GM23248 (cell line): ENCODE results near the gene UMODL1. TPM values are rescaled to one million over a fixed set of nuclear protein-coding genes. Genes with fewer than 3 reads are reported as not detected.

ENCODE experiments used
- DNase-seq: peaks from one replicate; pipeline ENCODE4 v3.0.0-alpha.2; 2015
- H2AFZ ChIP-seq: fragments of 200-600 bp; sonication (generic); 2 replicates; pipeline ENCODE4 v1.6.1; 2016; ENCODE audit warnings: antibody characterized with exemption
- H3F3A ChIP-seq: fragments of 200-600 bp; sonication (generic); 2 replicates; pipeline ENCODE4 v1.6.1; 2016; ENCODE audit warnings: mild to moderate bottlenecking, antibody characterized with exemption, mixed run types; ENCODE audit not compliant: insufficient read depth
- H3K27ac ChIP-seq: fragments of 200-600 bp; sonication (generic); 2 replicates; pipeline ENCODE4 v1.5.1; 2016; ENCODE audit warnings: mild to moderate bottlenecking
- H3K27me3 ChIP-seq: fragments of 200-600 bp; sonication (generic); replicated peaks from 2 replicates; pipeline ENCODE4 v1.6.1; 2016; ENCODE audit warnings: mild to moderate bottlenecking; ENCODE audit not compliant: insufficient read depth
- H3K36me3 ChIP-seq: fragments of 200-600 bp; sonication (generic); 2 replicates; pipeline ENCODE4 v1.6.1; 2016; ENCODE audit warnings: low read depth, mild to moderate bottlenecking
- H3K4me1 ChIP-seq: fragments of 200-600 bp; sonication (generic); 2 replicates; pipeline ENCODE4 v1.6.1; 2016; ENCODE audit warnings: mild to moderate bottlenecking; ENCODE audit not compliant: insufficient read depth
- H3K4me2 ChIP-seq: fragments of 200-600 bp; sonication (generic); one replicate; pipeline ENCODE4 v1.6.1; 2016; ENCODE audit warnings: mild to moderate bottlenecking; ENCODE audit not compliant: unreplicated experiment
- H3K4me3 ChIP-seq: fragments of 200-600 bp; sonication (generic); 2 replicates; pipeline ENCODE4 v1.5.1; 2016; ENCODE audit warnings: mild to moderate bottlenecking
- H3K79me2 ChIP-seq: fragments of 200-600 bp; sonication (generic); 2 replicates; pipeline ENCODE4 v1.6.1; 2016; ENCODE audit warnings: mild to moderate bottlenecking; ENCODE audit not compliant: insufficient read depth
- H3K9ac ChIP-seq: fragments of 200-600 bp; sonication (generic); 2 replicates; pipeline ENCODE4 v1.6.1; 2016; ENCODE audit warnings: mild to moderate bottlenecking
- H3K9me2 ChIP-seq: fragments of 200-600 bp; sonication (generic); 2 replicates; pipeline ENCODE4 v1.6.1; 2016; ENCODE audit warnings: mixed run types, mild to moderate bottlenecking, moderate library complexity; ENCODE audit not compliant: insufficient read depth
- H3K9me3 ChIP-seq: fragments of 200-600 bp; sonication (generic); one replicate; pipeline ENCODE4 v1.6.1; 2017; ENCODE audit warnings: low read depth
- H4K20me1 ChIP-seq: fragments of 200-600 bp; sonication (generic); 2 replicates; pipeline ENCODE4 v1.6.0; 2016; ENCODE audit not compliant: insufficient read depth
- EZH2 ChIP-seq: fragments of 200-600 bp; sonication (generic); IDR thresholded peaks from 2 replicates; pipeline ENCODE4 v1.6.1; 2018; ENCODE audit warnings: antibody characterized with exemption, mild to moderate bottlenecking; ENCODE audit not compliant: insufficient read depth, poor library complexity, severe bottlenecking
- EZH2phosphoT487 ChIP-seq: fragments of 200-600 bp; sonication (generic); IDR thresholded peaks from 2 replicates; pipeline ENCODE4 v1.6.1; 2018; ENCODE audit warnings: antibody characterized with exemption, moderate library complexity, mild to moderate bottlenecking, low read depth; ENCODE audit not compliant: insufficient read depth
- WGBS, 2 experiments: methylation state at CpG; one replicate each; pipeline ENCODE4 v1.1.6; 2015 to 2017; ENCODE audit warnings: low lambda C conversion rate in 2 of 2, low coverage in 1 of 2; ENCODE audit errors: missing lambda C conversion rate in 2 of 2; 5-methylcytosine and 5-hydroxymethylcytosine counted together
- in situ Hi-C: fragments of 300-500 bp; cut with MboI; formaldehyde crosslinking; loops from 2 replicates; pipeline ENCODE4 v1.15.0; 2020
- polyA plus RNA-seq: library from polyadenylated mRNA; unstranded; fragments of >200 nt; fragmentation: Nextera tagmentation; extraction: Ambion mirVana; gene quantifications from 2 replicates; pipeline ENCODE4 v1.2.1, GENCODE V29; 2016
- total RNA-seq: library from RNA; depleted of rRNA; stranded (reverse); fragments of >200 nt; shearing (Covaris generic); gene quantifications from 2 replicates; pipeline ENCODE4 v1.2.3, GENCODE V29; 2014; rRNA removed

The UMODL1 gene, protein sequence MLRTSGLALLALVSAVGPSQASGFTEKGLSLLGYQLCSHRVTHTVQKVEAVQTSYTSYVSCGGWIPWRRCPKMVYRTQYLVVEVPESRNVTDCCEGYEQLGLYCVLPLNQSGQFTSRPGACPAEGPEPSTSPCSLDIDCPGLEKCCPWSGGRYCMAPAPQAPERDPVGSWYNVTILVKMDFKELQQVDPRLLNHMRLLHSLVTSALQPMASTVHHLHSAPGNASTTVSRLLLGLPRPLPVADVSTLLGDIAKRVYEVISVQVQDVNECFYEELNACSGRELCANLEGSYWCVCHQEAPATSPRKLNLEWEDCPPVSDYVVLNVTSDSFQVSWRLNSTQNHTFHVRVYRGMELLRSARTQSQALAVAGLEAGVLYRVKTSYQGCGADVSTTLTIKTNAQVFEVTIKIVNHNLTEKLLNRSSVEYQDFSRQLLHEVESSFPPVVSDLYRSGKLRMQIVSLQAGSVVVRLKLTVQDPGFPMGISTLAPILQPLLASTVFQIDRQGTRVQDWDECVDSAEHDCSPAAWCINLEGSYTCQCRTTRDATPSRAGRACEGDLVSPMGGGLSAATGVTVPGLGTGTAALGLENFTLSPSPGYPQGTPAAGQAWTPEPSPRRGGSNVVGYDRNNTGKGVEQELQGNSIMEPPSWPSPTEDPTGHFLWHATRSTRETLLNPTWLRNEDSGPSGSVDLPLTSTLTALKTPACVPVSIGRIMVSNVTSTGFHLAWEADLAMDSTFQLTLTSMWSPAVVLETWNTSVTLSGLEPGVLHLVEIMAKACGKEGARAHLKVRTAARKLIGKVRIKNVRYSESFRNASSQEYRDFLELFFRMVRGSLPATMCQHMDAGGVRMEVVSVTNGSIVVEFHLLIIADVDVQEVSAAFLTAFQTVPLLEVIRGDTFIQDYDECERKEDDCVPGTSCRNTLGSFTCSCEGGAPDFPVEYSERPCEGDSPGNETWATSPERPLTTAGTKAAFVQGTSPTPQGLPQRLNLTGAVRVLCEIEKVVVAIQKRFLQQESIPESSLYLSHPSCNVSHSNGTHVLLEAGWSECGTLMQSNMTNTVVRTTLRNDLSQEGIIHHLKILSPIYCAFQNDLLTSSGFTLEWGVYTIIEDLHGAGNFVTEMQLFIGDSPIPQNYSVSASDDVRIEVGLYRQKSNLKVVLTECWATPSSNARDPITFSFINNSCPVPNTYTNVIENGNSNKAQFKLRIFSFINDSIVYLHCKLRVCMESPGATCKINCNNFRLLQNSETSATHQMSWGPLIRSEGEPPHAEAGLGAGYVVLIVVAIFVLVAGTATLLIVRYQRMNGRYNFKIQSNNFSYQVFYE
- total RNA-seq: not detected in 2 replicates
- polyA plus RNA-seq: not detected in 2 replicates

DNA sequence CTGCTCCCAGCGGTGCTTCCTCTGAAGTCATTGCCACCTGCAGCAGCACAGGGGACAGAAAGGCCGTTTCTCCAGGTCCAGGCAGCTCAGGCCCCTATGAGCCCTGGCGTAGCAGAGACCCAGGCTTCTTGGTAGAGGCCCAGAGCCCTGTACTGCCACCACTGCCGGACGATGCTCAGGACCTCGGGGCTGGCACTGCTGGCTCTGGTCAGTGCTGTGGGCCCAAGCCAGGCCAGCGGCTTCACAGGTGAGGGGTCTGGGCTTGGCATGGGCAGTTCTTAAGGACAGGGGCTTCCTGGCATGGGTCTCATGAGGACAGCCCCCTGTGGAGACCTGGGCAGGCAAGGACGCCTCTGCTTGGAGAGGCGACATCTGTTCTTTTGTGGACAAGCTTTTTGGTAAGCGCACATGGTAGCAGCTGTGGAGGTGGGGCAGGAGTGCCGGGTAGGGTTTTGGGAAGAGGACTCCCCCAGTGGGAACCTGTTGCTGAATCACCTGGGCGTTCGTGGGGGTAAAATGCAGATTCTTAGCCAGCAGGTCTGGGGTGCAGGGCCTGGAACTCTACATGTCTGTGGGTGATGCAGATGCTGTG is at the start of gene UMODL1:
TSS of gene UMODL1 (plus strand) at position 172 of the 592 bp plus-strand sequence. CDS start at position 172, 0 bp downstream.
- peaks cover 4% of the 10 kb centered on the region; the same call in 1 of the 2 replicates for H3K27me3 ChIP-seq
- in situ Hi-C loops: no loop called here
- WGBS, 2 experiments: 83 to 88% methylated on average over 13 of the region's 13 CpGs

DNA sequence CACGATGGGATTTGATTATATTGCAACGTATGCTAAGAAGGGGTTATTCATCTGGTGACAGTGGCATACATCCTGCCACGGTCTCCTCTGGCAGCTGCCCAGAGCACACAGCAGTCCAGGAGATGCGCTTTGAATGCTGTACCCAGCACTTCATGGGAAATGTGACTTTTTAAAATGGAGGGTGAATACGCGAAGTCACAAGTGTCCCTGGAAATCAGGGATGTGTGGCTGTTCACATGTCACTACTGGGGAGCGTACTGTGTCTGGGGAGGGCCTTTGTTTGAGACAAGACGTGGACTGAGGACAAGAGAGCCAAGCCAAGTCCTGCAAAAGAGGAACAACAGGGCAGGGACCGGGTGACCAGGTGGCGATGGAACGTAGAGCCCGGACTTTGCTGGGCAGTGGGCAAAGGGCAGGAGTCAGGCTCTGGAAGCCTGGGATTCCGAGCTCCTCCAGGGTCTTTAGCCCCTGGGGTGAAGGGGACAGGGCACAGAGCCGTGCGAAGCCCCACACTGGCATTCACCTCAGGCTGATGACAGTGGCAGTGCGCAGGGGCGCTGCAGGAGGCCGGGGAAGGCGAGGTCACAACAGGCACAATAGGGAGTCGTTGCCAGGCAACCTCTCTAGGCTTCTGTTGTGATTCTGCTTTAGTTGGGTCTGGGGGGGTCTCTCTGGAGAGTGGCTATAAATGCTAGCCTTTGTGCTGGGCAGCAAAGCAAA is 49.6 kb upstream of the UMODL1 start:
- H3K9me3 ChIP-seq: no peaks in the 10 kb centered on the region
- in situ Hi-C loops: no loop called here
- no peak overlapping the region for H3K9ac ChIP-seq
- H4K20me1 ChIP-seq: no peaks in the 10 kb centered on the region
- H3K9me2 ChIP-seq: no peaks in the 10 kb centered on the region
- no peak overlapping the region for H2AFZ ChIP-seq
- DNase-seq: no peak
- peaks cover 9% of the 10 kb centered on the region; the same call in 1 of the 2 replicates for H3K4me1 ChIP-seq
- H3K27ac ChIP-seq: no peak overlapping the region
- H3K36me3 ChIP-seq: no peaks in the 10 kb centered on the region
- no peaks in the 10 kb centered on the region for H3F3A ChIP-seq
- TF ChIP-seq EZH2phosphoT487: no peak
- TF ChIP-seq EZH2: no peak
- no peaks in the 10 kb centered on the region for H3K79me2 ChIP-seq
- WGBS, 2 experiments: 78 to 79% methylated on average over 20 of the region's 20 CpGs
- no peak overlapping the region for H3K4me2 ChIP-seq
- H3K4me3 ChIP-seq: no peak overlapping the region
- no peaks in the 10 kb centered on the region for H3K27me3 ChIP-seq

More for the DNA sequence above, at the start of gene UMODL1:
- Histone ChIP-seq H2AFZ (no peak within 1 kb of the TSS), H3K9me2 (no peaks in the 10 kb centered on the region), H3K27ac (no peak within 1 kb of the TSS), H3K36me3 (no peaks in the 10 kb centered on the region), H3K79me2 (no peaks in the 10 kb centered on the region), H4K20me1 (no peaks in the 10 kb centered on the region), H3K4me1 (no peaks in the 10 kb centered on the region), H3K9ac (no peak within 1 kb of the TSS), H3K9me3 (no peaks in the 10 kb centered on the region), H3K4me3 (no peak within 1 kb of the TSS), H3F3A (no peaks in the 10 kb centered on the region), H3K4me2 (no peak within 1 kb of the TSS)
- TF ChIP-seq EZH2 (no peak), EZH2phosphoT487 (no peak)
- DNase-seq: no peak

DNA sequence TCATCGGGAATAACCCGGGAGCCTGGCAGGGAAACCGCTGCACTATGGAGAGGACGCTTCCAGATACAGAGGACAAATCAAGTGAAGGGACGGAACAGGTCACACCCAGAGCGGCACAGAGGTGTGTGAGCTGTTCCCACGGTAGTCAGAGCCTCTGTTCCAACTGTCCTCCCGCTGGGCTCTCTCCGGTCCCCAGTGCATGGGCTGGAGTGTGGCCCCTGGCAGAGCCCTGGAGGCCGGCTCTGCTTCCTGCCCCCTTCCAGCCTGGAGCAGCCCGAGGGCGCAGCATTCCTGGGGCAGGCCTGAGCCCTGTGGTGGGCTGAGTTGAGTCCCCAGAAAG is 49.1 kb upstream of the UMODL1 start:
- Histone ChIP-seq H3K4me3 (no peak overlapping the region), H3K4me2 (no peak overlapping the region), H3K9ac (no peak overlapping the region), H3K9me2 (no peaks in the 10 kb centered on the region), H3K27me3 (no peaks in the 10 kb centered on the region), H3K4me1 (peaks cover 9% of the 10 kb centered on the region; the same call in 1 of the 2 replicates), H3K9me3 (no peaks in the 10 kb centered on the region), H2AFZ (no peak overlapping the region), H3K36me3 (no peaks in the 10 kb centered on the region), H3K27ac (no peak overlapping the region), H4K20me1 (no peaks in the 10 kb centered on the region), H3K79me2 (no peaks in the 10 kb centered on the region), H3F3A (no peaks in the 10 kb centered on the region)
- WGBS, 2 experiments: 71 to 83% methylated on average over 12 of the region's 12 CpGs
- TF ChIP-seq EZH2phosphoT487 (no peak), EZH2 (no peak)
- in situ Hi-C loops: no loop called here
- DNase-seq: no peak
